Measurements from ENCODE around the gene FOXA2. TPM values are rescaled to one million over a fixed set of nuclear protein-coding genes. Genes with fewer than 3 reads are reported as not detected.

The FOXA2 gene
- total and polyA plus RNA-seq, 2 of the 13 experiments (the other 11 are each of a cell fraction or from before 2014, with no cell fraction given), result 8.8 to 12.2 TPM

GRCh38 chr20:22533823-22534751 is 50.3 kb downstream of the FOXA2 start (continued):
- TF ChIP-seq YEATS4 (CRISPR knock-in tag; IDR thresholded peaks at IDR 0.05; ENCODE audit: borderline replicate concordance), result peak; percentile 95
- peak; percentile 97 for TF ChIP-seq DMAP1 (CRISPR knock-in tag; IDR thresholded peaks at IDR 0.05)
- peak; percentile 88 for TF ChIP-seq MIER2 (CRISPR knock-in tag; IDR thresholded peaks at IDR 0.05)
- peak; percentile 94; the same call in 1 of the 2 replicates for TF ChIP-seq BRF2 (CRISPR knock-in tag; IDR thresholded peaks at IDR 0.05)
- TF ChIP-seq PRDM10 (CRISPR knock-in tag; IDR thresholded peaks at IDR 0.05; ENCODE audit: low read depth), result peak; percentile 83
- no peak for TF ChIP-seq BCLAF1 (IDR thresholded peaks at IDR 0.05)
- TF ChIP-seq ZNF326 (CRISPR knock-in tag; IDR thresholded peaks at IDR 0.05; ENCODE audit: borderline replicate concordance), result no peak
- no peak for TF ChIP-seq PTBP1 (IDR thresholded peaks at IDR 0.05; ENCODE audit: low read depth, low read length, poor library complexity, severe bottlenecking)
- peak; percentile 97 for TF ChIP-seq ZBTB42 (CRISPR knock-in tag; IDR thresholded peaks at IDR 0.05)
- TF ChIP-seq ZNF280B (CRISPR knock-in tag; IDR thresholded peaks at IDR 0.05; ENCODE audit: borderline replicate concordance), result peak; percentile 99
- no peak for TF ChIP-seq TCF7L2 (IDR thresholded peaks at IDR 0.05; ENCODE audit: low read depth, low read length)
- TF ChIP-seq ZNF431 (CRISPR knock-in tag; IDR thresholded peaks at IDR 0.05; ENCODE audit: borderline replicate concordance, low read depth), result peak; percentile 97
- peak; percentile 97 for TF ChIP-seq ZNF660 (CRISPR knock-in tag; IDR thresholded peaks at IDR 0.05; ENCODE audit: borderline replicate concordance, low read depth)
- TF ChIP-seq ZNF207 (IDR thresholded peaks at IDR 0.05; ENCODE audit: borderline replicate concordance), result no peak
- peak; percentile 88; the same call in 1 of the 2 replicates for TF ChIP-seq ATF6 (CRISPR knock-in tag; conservative IDR thresholded peaks at IDR 0.05)
- TF ChIP-seq ZNF775 (CRISPR knock-in tag; IDR thresholded peaks at IDR 0.05; ENCODE audit: borderline replicate concordance), result peak; percentile 99
